GM19351 (cell line): ENCODE results near the gene SMAD2.
"Not testable (repeated sequence)": the region's sequence is repeated elsewhere in the genome, so short reads cannot be mapped to it uniquely, and the experiment has no call there.

Experiments
- ATAC-seq: cut with Tn5 transposase; IDR thresholded peaks from one replicate; pipeline ENCODE4 v1.9.1; 2021; ENCODE audit warnings: mild to moderate bottlenecking, moderate library complexity; ENCODE audit not compliant: unreplicated experiment

Gene SMAD2

DNA sequence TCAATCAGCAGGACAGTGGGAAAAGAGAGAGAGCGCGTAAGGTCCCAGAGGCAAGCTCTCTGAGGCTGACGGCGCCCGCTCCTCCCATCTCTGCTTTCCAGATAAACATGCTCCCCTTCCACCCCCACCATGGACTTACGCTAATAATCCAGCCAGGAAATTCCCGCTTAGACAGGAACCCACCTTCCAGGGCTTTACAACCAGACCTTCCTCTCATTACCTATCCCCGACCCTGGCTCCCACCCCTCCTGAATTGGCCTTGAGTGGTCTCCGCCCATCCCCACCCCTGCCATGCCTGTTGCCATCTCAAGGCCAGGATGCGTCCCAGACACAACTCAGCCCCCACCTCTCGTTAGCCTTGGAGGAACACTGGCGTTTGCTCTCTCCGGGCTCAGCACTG, 131.1 kb downstream of the SMAD2 start:
- ATAC-seq, result no peak

GRCh38 chr18:47798366-47798765, 132.1 kb downstream of the SMAD2 start:
- ATAC-seq, result no peak

DNA sequence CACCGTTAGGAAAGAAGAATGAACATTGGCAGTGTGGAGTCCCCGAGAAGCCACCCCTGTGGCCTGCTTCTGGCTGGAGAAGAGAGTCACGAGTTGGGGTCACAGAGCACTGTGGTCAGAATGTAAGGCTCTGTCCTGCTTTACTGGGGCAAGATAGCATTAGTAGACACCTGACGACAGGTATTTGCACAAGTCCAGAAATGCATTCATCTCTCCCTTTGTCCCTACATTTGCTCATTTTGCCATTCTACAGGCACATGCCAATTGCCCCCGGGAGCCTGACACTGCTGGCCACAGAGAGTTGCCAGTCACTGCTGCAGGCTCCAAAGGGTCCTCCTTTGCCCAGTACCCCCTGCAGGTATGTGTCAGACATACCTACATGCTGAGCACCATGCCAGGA, 133.3 kb downstream of the SMAD2 start:
- no peak for ATAC-seq

DNA sequence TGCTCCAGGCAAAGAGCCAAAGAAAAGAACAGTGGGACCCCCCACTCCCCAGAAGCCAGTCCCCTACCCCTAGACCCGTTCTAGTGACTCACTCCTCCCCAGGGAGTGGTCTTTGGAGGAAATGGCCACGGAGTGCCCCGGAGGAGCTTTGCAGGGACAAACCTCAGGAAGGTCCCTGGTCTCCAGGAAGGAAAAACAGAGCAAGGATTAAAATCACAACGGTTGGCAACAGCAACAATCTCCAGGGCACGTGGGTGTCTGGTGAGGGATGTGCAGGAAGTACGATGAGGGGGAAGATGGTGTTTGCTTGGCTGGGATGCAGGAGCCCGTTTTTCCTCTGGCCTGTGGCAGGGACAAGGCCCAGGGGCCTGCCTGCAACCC, 135.0 kb downstream of the SMAD2 start:
- no peak for ATAC-seq

DNA sequence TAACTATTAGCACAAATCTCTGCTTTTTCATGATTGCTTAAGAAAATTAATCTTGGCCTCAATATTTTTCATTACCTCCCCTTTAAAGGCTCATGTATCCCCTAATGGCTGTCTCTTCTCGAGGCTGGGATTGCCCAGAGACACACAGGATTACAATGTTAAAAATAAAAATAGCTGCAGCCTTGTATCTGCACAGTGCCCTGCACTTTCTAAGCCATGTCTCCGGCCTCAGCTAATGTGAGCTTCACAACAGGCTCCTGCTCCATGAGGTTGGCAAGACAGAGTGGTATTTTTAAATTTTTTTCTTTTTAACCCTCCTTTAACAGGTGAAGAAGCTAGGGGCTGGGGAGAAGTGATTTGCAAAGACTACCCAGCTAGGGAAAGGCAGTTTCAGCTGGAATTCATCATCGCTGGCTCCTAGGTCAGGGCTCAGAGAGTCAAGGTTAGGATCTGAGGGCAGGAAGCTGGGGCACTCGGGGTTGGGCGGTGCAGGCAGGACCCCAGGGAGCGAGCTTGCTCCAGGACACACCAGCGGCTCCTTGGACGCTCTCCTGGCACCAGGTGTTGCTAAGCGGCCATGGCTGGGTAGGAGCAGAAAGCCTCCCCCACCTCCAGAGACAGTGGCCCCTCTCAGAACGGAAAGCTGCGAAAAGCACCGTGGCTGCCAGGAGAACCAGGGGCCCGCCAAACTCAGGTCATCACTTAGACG, 135.6 kb downstream of the SMAD2 start:
- ATAC-seq, result no peak

DNA sequence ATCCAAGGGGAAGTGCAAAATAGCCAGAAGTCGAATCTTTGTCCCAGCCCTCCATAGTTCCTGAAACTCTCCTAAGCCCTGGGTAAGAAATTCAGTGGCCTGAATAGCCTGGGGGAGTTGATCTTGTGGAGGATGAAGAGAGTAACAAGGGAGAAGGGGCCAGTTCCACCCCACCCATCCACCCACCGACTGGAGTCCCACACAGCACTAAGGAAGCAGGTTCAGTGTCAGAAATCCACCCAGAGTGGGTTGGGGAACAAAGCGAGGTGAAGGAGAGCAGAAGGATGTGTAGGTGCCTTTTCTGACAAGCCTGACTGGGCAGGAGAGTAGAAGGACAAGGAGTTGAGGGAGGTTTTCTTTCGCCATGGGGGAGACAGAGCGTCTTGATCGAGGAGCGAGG, 136.8 kb downstream of the SMAD2 start:
- no peak for ATAC-seq

- ATAC-seq, result no peak
Measured at GRCh38 chr18:47791461-47791985, 138.9 kb downstream of the SMAD2 start.

GRCh38 chr18:47790036-47790435, 140.4 kb downstream of the SMAD2 start:
- no peak for ATAC-seq

GRCh38 chr18:47788621-47789020, 141.8 kb downstream of the SMAD2 start:
- ATAC-seq, result no peak

GRCh38 chr18:47781561-47781960, 148.9 kb downstream of the SMAD2 start:
- ATAC-seq, result no peak

DNA sequence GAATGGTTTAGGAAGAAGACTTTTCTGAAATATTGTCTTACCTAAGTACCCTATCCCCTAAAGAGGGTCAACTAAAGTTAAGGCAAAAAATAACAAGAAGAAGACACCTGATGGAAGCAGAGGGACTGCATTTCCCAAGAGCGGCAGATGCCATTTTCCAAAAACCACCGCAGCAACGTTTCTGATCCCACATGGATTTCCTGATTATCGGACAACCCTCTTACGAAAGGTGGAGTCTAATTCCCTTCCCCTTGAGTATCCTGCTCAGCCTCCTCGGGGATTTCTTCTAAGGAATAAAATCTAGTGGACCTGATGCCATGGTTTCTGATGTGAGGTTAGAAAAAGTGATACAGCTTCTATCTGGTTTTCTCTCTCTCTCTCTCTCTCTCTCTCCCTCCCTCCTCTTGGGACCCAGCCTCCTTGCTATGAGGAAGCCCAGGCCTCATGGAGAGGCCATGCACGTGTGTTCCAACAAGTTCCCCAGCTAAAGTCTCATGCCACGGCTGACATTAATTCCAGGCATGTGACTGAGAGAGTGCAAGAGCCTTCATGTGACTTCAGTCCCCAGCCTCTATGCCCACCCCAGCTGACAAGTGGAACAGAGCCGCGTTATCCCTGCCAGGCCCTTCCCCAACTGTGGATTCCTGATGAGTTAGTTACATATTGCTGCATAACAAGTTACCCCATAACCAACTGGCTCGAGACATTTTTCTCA, 150.3 kb downstream of the SMAD2 start:
- ATAC-seq, result no peak

GRCh38 chr18:47779381-47779780, 151.1 kb downstream of the SMAD2 start:
- ATAC-seq, result no peak

- ATAC-seq, result no peak
Measured at GRCh38 chr18:47777626-47778025, 152.8 kb downstream of the SMAD2 start.

GRCh38 chr18:47775961-47776360, 154.5 kb downstream of the SMAD2 start:
- no peak for ATAC-seq

DNA sequence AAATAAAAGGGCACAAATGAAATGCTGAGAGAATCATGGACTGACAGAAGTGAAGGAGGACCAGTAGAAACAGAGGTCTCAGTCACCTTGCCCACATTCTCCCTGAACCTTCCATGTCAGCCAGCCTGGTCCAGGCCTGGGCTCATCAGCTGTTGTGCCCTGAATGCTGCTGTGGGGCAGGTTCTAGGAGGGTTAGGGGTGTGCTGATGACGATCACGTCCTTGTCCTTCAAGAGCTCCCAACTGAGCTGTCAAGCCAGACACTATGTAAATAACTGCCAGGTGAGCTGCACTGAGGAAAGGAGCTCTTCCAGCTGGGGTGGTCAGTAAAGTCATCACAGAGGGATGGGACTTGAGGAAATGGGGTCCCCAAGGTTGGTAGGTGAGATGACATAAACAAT, 156.5 kb downstream of the SMAD2 start:
- ATAC-seq, result no peak

DNA sequence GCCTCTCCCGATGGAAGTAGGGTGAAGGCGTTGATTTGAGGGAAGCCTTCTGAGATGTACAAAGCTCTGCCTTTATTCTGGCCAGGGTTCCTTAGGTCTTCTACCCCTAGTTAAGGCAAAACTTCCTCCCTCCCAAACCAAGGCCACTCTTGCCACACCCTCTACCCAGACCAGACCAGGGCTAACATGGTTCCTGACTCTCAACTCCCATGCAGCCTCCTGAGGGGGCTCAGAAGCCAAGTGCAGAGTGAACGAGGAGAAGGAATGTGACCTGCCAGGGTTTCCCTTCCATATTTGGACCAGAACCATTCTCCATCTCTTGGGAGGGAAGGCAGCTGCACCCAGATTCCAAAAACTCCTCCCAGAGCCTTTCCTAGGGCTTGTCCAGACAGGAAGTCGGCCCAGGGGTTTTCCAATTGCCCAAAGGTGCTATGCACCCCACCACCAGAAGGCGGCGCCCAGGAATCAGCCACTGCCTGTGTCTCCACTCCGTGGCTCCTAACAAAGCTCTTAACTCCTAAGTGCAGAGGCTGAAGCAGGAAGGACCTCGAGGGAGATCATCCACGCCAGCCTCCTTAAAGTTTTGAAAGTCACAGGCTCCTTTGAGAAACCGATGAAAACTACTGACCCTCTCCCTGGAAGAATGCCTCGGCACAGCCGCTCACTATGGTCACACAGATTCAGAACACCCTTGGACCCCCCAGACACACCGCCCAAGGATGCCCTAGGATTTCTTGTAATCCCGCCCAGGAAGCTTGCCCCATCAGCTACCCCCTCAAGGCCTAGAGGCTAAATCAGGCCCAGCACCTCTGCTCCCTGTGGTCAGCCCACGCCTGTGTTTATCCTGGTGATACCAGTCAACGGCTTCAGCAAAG, 157.8 kb downstream of the SMAD2 start:
- peak; percentile 56 for ATAC-seq

- no peak for ATAC-seq
Measured at GRCh38 chr18:47771922-47772321, 158.5 kb downstream of the SMAD2 start.

DNA sequence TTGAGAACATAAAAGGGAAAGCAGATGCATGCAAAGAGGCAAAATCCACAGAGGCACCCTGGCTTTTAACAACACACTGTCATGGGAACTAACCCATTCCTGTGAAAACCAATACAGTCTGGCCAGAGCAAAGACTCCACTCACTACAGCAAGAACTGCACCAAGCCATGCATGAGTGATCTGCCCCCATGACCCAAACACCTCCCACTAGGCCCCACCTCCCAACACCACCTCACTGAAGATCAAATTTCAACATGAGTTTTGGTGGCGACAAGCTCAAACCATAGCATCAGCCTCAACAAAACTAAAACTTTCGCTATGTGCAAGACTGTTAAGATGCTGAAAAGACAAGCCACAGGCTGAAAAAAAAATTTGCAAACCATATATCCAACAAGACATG, 162.8 kb downstream of the SMAD2 start:
- no peak for ATAC-seq

GRCh38 chr18:47767198-47767597, 163.3 kb downstream of the SMAD2 start:
- ATAC-seq, result not testable (repeated sequence)
